ENCODE measurements around the gene SMCR8.

DNA sequence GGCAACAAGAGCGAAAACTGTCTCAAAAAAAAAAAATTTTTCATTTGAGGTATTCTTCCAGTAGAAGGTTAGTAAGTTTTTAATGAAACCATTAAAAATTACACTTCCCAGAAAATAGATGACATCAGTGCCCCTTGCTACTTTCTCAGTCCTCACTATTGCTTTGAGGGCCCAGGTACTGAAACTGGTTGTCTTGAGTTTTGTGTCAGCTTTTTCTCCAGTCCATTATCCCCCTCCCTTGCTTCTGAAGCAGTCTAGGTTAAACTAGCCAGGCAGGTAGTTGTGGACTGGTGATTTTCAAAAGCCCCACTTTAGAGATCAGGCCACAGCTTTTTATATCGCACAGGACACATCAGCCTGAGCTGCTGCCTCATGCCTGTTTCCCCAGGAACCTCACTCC is 10.9 kb downstream of the SMCR8 start:
- TF ChIP-seq POLR2AphosphoS5 (IDR thresholded peaks at IDR 0.05; ENCODE audit: low read depth, low read length) (no peak), SIN3A (IDR thresholded peaks at IDR 0.05; ENCODE audit: borderline replicate concordance, insufficient read depth, low read length) (no peak)
- TF ChIP-seq, protein P1, sequence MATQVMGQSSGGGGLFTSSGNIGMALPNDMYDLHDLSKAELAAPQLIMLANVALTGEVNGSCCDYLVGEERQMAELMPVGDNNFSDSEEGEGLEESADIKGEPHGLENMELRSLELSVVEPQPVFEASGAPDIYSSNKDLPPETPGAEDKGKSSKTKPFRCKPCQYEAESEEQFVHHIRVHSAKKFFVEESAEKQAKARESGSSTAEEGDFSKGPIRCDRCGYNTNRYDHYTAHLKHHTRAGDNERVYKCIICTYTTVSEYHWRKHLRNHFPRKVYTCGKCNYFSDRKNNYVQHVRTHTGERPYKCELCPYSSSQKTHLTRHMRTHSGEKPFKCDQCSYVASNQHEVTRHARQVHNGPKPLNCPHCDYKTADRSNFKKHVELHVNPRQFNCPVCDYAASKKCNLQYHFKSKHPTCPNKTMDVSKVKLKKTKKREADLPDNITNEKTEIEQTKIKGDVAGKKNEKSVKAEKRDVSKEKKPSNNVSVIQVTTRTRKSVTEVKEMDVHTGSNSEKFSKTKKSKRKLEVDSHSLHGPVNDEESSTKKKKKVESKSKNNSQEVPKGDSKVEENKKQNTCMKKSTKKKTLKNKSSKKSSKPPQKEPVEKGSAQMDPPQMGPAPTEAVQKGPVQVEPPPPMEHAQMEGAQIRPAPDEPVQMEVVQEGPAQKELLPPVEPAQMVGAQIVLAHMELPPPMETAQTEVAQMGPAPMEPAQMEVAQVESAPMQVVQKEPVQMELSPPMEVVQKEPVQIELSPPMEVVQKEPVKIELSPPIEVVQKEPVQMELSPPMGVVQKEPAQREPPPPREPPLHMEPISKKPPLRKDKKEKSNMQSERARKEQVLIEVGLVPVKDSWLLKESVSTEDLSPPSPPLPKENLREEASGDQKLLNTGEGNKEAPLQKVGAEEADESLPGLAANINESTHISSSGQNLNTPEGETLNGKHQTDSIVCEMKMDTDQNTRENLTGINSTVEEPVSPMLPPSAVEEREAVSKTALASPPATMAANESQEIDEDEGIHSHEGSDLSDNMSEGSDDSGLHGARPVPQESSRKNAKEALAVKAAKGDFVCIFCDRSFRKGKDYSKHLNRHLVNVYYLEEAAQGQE (IDR thresholded peaks at IDR 0.05; ENCODE audit: insufficient read depth in 1 of 2, low read depth in 2 of 2, low read length in 2 of 2), result no peak

All from PFSK-1 (cell line).